K562 (cell line): Measurements from ENCODE around the gene C2. TPM values are rescaled to one million over a fixed set of nuclear protein-coding genes. Genes with fewer than 3 reads are reported as not detected.

Source experiments
- CBFA2T2 ChIP-seq: fragments of 450-650 bp; conservative IDR thresholded peaks from 2 replicates; pipeline ENCODE4 v1.6.1; 2017; ENCODE audit warnings: mild to moderate bottlenecking
- DIDO1 ChIP-seq: fragments of 450-650 bp; IDR thresholded peaks from 2 replicates; pipeline ENCODE4 v1.6.1; 2016; ENCODE audit warnings: low read depth, missing biosample characterization, missing genetic modification characterization
- FOXJ3 ChIP-seq: sonication (generic); formaldehyde crosslinking; IDR thresholded peaks from 2 replicates; pipeline ENCODE4 v1.4.0; 2020; ENCODE audit warnings: mild to moderate bottlenecking, missing genetic modification reagents
- JUN ChIP-seq, 2 experiments: sonication (generic) in 1 of 2; formaldehyde crosslinking in 1 of 2; IDR thresholded peaks; 2 replicates each; pipeline versions ENCODE4 v1.6.1 to v1.8.0; 2012 to 2022; ENCODE audit warnings: borderline replicate concordance in 2 of 2, mild to moderate bottlenecking in 2 of 2, improper control_type of control experiment in 1 of 2, low read depth in 1 of 2, low read length in 1 of 2, missing genetic modification reagents in 1 of 2
- MTA1 ChIP-seq: fragments of 450-650 bp; IDR thresholded peaks from 2 replicates; pipeline ENCODE4 v1.6.1; 2017; ENCODE audit warnings: borderline replicate concordance
- NFRKB ChIP-seq: fragments of 450-650 bp; IDR thresholded peaks from 2 replicates; pipeline ENCODE4 v1.6.1; 2016; ENCODE audit warnings: low read depth
- NR3C1 ChIP-seq: sonication (generic); formaldehyde crosslinking; IDR thresholded peaks from 2 replicates; pipeline ENCODE4 v1.8.1; 2022; ENCODE audit warnings: missing genetic modification reagents
- PCBP1 ChIP-seq: fragments of 200-400 bp; formaldehyde crosslinking; IDR thresholded peaks from 2 replicates; pipeline ENCODE4 v1.6.1; 2018; ENCODE audit warnings: mild to moderate bottlenecking, low read depth, low read length; ENCODE audit not compliant: poor library complexity, severe bottlenecking
- PHB2 ChIP-seq: fragments of 450-650 bp; IDR thresholded peaks from 2 replicates; pipeline ENCODE4 v1.6.1; 2017; ENCODE audit warnings: low read depth
- RBM17 ChIP-seq: fragments of 200-400 bp; formaldehyde crosslinking; IDR thresholded peaks from 2 replicates; pipeline ENCODE4 v1.6.1; 2017; ENCODE audit warnings: low read depth, mild to moderate bottlenecking, low read length, borderline replicate concordance
- RFX1 ChIP-seq: fragments of 450-650 bp; IDR thresholded peaks from 2 replicates; pipeline ENCODE4 v1.6.1; 2016; ENCODE audit warnings: mild to moderate bottlenecking, moderate library complexity
- SMAD4 ChIP-seq: fragments of 250-450 bp; sonication (Bioruptor Pico); conservative IDR thresholded peaks from 2 replicates; pipeline ENCODE4 v1.8.0; 2021; ENCODE audit warnings: inconsistent platforms, mild to moderate bottlenecking, moderate library complexity
- SOX6 ChIP-seq: fragments of 450-650 bp; IDR thresholded peaks from 2 replicates; pipeline ENCODE4 v1.6.1; 2014; ENCODE audit warnings: mild to moderate bottlenecking
- SREBF1 ChIP-seq: fragments of 150-350 bp; IDR thresholded peaks from 2 replicates; pipeline ENCODE4 v1.6.1; 2014; ENCODE audit warnings: antibody characterized with exemption, low read depth, low read length, borderline replicate concordance
- SREBF2 ChIP-seq: sonication (generic); formaldehyde crosslinking; IDR thresholded peaks from 2 replicates; pipeline ENCODE4 v1.4.0; 2020; ENCODE audit warnings: mild to moderate bottlenecking, missing genetic modification reagents
- TBL1XR1 ChIP-seq, 2 experiments: IDR thresholded peaks; 2 replicates each; pipeline ENCODE4 v1.6.1; 2012; ENCODE audit warnings: improper control_type of control experiment in 2 of 2, low read length in 2 of 2, mild to moderate bottlenecking in 1 of 2
- TCF7L2 ChIP-seq: fragments of 150-350 bp; IDR thresholded peaks from 2 replicates; pipeline ENCODE4 v1.6.1; 2016; ENCODE audit warnings: low read depth, mild to moderate bottlenecking, low read length, moderate library complexity
- TRIM28 ChIP-seq: fragments of 450-650 bp; IDR thresholded peaks from 2 replicates; pipeline ENCODE4 v1.6.1; 2017
- ZBTB7A ChIP-seq: IDR thresholded peaks from 2 replicates; pipeline ENCODE4 v1.6.1; 2011; ENCODE audit warnings: low read depth, mild to moderate bottlenecking, low read length, moderate library complexity, borderline replicate concordance; ENCODE audit not compliant: control insufficient read depth
- ZNF384 ChIP-seq: IDR thresholded peaks from 2 replicates; pipeline ENCODE4 v1.6.1; 2012; ENCODE audit warnings: low read depth, low read length, improper control_type of control experiment
- ZNF584 ChIP-seq: fragments of 200-800 bp; sonication (Bioruptor generic); IDR thresholded peaks from 2 replicates; pipeline ENCODE4 v1.6.1; 2016; ENCODE audit warnings: low read depth, mild to moderate bottlenecking, missing genetic modification characterization, missing compliant biosample characterization
- ZNF668 ChIP-seq: fragments of 250-450 bp; sonication (Bioruptor Pico); IDR thresholded peaks from 2 replicates; pipeline ENCODE4 v1.8.0; 2022; ENCODE audit warnings: mild to moderate bottlenecking, inconsistent platforms
- polyA plus RNA-seq, 8 experiments: library from polyadenylated mRNA; depleted of rRNA in 4 of 8; stranded (reverse) in 5 of 8; unstranded in 3 of 8; fragments of >200 nt; fragmentation: Nextera tagmentation in 2 of 8; fragmentation: Illumina TruSeq in 1 of 8; extraction: Ambion mirVana in 2 of 8; extraction: Trizol in 1 of 8; gene quantifications; 2 replicates each; pipeline versions ENCODE4 v1.2.1 to v1.2.3, GENCODE V29; 2011 to 2014; ENCODE audit warnings: inconsistent platforms in 1 of 8, missing spikeins in 1 of 8
- total RNA-seq, 7 experiments: library from RNA; depleted of rRNA in 6 of 7; stranded (reverse); fragments of >200 nt in 6 of 7; fragmentation: Illumina TruSeq in 2 of 7; extraction: Trizol in 2 of 7; gene quantifications; 2 replicates each; pipeline versions ENCODE4 v1.2.1 to v1.2.3, GENCODE V29; 2011 to 2021; ENCODE audit warnings: low replicate concordance in 1 of 7
- TF ChIP-seq, protein P1 (sequence below): fragments of 450-650 bp; IDR thresholded peaks from 2 replicates; pipeline ENCODE4 v1.6.1; 2017; ENCODE audit warnings: antibody characterized with exemption, mild to moderate bottlenecking
- TF ChIP-seq, protein P2 (sequence below), 3 experiments: fragments of 200-800 bp in 1 of 3; sonication (Bioruptor generic) in 1 of 3; sonication (generic) in 1 of 3; formaldehyde crosslinking in 1 of 3; IDR thresholded peaks; 2 replicates each; pipeline versions ENCODE4 v1.6.1 to v1.8.0; 2016 to 2022; ENCODE audit warnings: mild to moderate bottlenecking in 2 of 3, missing compliant biosample characterization in 2 of 3, missing genetic modification characterization in 2 of 3, missing genetic modification reagents in 1 of 3
- TF ChIP-seq, protein P3 (sequence below): sonication (generic); IDR thresholded peaks from 2 replicates; pipeline ENCODE4 v1.6.1; 2016

Gene C2
- total and polyA plus RNA-seq, 9 of the 15 experiments (the other 6 are each of a cell fraction or from before 2014, with no cell fraction given): 0.05 to 1.1 (median 0.39) TPM; not detected in 1

DNA sequence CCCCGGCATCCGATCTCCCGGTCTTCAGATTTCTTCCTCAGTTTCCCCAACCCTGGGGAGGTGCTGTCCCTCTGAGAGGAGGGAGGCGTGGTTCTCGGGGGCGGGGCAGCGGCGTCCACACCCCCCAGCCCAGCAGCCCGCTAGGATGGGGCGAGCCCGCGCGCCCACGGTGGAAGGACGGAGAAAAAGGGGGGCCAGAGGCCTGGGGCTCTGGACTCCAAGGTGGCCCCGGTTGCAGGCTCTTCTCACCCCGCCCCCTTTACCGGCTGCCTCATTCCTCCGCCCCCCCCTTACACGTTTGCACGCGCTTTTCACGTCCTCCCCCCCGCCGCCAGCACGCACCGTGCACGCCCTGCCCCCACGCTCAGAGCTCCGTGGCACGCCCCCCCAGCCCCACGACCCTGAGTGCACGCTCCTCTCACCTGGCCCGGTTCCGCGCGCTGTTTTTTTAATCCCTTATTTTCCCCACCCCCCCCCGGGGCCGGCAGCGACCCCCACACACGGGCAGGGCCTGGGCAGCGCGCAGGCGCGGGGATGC, 26.0 kb upstream of the C2 start (continued):
- TF ChIP-seq, protein P1, sequence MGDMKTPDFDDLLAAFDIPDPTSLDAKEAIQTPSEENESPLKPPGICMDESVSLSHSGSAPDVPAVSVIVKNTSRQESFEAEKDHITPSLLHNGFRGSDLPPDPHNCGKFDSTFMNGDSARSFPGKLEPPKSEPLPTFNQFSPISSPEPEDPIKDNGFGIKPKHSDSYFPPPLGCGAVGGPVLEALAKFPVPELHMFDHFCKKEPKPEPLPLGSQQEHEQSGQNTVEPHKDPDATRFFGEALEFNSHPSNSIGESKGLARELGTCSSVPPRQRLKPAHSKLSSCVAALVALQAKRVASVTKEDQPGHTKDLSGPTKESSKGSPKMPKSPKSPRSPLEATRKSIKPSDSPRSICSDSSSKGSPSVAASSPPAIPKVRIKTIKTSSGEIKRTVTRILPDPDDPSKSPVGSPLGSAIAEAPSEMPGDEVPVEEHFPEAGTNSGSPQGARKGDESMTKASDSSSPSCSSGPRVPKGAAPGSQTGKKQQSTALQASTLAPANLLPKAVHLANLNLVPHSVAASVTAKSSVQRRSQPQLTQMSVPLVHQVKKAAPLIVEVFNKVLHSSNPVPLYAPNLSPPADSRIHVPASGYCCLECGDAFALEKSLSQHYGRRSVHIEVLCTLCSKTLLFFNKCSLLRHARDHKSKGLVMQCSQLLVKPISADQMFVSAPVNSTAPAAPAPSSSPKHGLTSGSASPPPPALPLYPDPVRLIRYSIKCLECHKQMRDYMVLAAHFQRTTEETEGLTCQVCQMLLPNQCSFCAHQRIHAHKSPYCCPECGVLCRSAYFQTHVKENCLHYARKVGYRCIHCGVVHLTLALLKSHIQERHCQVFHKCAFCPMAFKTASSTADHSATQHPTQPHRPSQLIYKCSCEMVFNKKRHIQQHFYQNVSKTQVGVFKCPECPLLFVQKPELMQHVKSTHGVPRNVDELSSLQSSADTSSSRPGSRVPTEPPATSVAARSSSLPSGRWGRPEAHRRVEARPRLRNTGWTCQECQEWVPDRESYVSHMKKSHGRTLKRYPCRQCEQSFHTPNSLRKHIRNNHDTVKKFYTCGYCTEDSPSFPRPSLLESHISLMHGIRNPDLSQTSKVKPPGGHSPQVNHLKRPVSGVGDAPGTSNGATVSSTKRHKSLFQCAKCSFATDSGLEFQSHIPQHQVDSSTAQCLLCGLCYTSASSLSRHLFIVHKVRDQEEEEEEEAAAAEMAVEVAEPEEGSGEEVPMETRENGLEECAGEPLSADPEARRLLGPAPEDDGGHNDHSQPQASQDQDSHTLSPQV: no peak
- no peak for TF ChIP-seq FOXJ3
- TF ChIP-seq RFX1: no peak
- TF ChIP-seq, protein P2, sequence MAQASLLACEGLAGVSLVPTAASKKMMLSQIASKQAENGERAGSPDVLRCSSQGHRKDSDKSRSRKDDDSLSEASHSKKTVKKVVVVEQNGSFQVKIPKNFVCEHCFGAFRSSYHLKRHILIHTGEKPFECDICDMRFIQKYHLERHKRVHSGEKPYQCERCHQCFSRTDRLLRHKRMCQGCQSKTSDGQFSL (CRISPR knock-in tag; IDR thresholded peaks at IDR 0.05): peak; percentile 90
- TF ChIP-seq, protein P2 (tag; IDR thresholded peaks at IDR 0.05): no peak
- TF ChIP-seq MTA1: no peak
- no peak for TF ChIP-seq CBFA2T2
- no peak for TF ChIP-seq NFRKB
- TF ChIP-seq JUN (IDR thresholded peaks at IDR 0.05; ENCODE audit: borderline replicate concordance, low read depth, low read length): no peak
- no peak for TF ChIP-seq JUN (CRISPR knock-in tag; IDR thresholded peaks at IDR 0.05; ENCODE audit: borderline replicate concordance)
- no peak for TF ChIP-seq ZNF668 (CRISPR knock-in tag)
- TF ChIP-seq SMAD4: no peak
- TF ChIP-seq TCF7L2: no peak
- no peak for TF ChIP-seq NR3C1 (CRISPR knock-in tag)
- TF ChIP-seq TRIM28: no peak
- TF ChIP-seq SOX6: no peak
- TF ChIP-seq ZNF384: no peak
- no peak for TF ChIP-seq TBL1XR1 (IDR thresholded peaks at IDR 0.05; ENCODE audit: low read length in 2 of 2)
- no peak for TF ChIP-seq PHB2
- TF ChIP-seq, protein P3, sequence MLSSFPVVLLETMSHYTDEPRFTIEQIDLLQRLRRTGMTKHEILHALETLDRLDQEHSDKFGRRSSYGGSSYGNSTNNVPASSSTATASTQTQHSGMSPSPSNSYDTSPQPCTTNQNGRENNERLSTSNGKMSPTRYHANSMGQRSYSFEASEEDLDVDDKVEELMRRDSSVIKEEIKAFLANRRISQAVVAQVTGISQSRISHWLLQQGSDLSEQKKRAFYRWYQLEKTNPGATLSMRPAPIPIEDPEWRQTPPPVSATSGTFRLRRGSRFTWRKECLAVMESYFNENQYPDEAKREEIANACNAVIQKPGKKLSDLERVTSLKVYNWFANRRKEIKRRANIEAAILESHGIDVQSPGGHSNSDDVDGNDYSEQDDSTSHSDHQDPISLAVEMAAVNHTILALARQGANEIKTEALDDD: no peak
- TF ChIP-seq SREBF2 (CRISPR knock-in tag): no peak
- TF ChIP-seq SREBF1: no peak
- TF ChIP-seq PCBP1: no peak
- TF ChIP-seq RBM17: no peak
- no peak for TF ChIP-seq DIDO1 (tag)
- TF ChIP-seq ZBTB7A: no peak; the same call in 1 of the 2 replicates
- no peak for TF ChIP-seq ZNF584 (CRISPR knock-in tag)
